Uterus (tissue), 2 donors: ENCODE data around the gene ATG13.
"Not testable (repeated sequence)": the region's sequence is repeated elsewhere in the genome, so short reads cannot be mapped to it uniquely, and the experiment has no call there.

Source experiments
- CTCF ChIP-seq, 4 experiments: fragments of 200-600 bp in 2 of 4; fragments of 450-650 bp in 2 of 4; sonication (generic) in 2 of 4; IDR thresholded peaks; one replicate each; pipeline ENCODE4 v1.5.1; 2016 to 2019; ENCODE audit warnings: antibody characterized with exemption in 4 of 4, mild to moderate bottlenecking in 2 of 4, moderate library complexity in 1 of 4
- POLR2A ChIP-seq, 2 donors: fragments of 450-650 bp; IDR thresholded peaks; one replicate each; pipeline ENCODE4 v1.6.1; 2016; ENCODE audit warnings: antibody characterized with exemption in 2 of 2, mild to moderate bottlenecking in 1 of 2, moderate library complexity in 1 of 2

GRCh38 chr11:46709351-46709750 lies 92.0 kb downstream of the ATG13 start:
- not testable (repeated sequence) for TF ChIP-seq CTCF, POLR2A (IDR thresholded peaks at IDR 0.05)
